Activated T-helper 1 cell treated with anti-CD3 and anti-CD28 coated beads, Interleukin-12 subunit alpha, Interleukin-12 subunit beta, Interleukin-2, Interleukin-4 antibody, amounts not matched to agents 30 ng/mL and 10 ng/mL and 1 ng/mL, durations not matched to agents 14 hours and 24 hours and 36 hours (primary cell): ENCODE measurements around the gene EXOC7. TPM values are rescaled to one million over a fixed set of nuclear protein-coding genes. Genes with fewer than 3 reads are reported as not detected.

Experiments
- DNase-seq: peaks from one replicate; pipeline ENCODE4 v3.0.0; 2021; ENCODE audit warnings: low spot score
- H3K27ac Mint-ChIP-seq: one replicate; pipeline ENCODE4 v1.8.0; 2021; ENCODE audit warnings: mild to moderate bottlenecking, mixed read lengths
- H3K27me3 Mint-ChIP-seq: one replicate; pipeline ENCODE4 v1.8.0; 2022; ENCODE audit warnings: mild to moderate bottlenecking, moderate library complexity, mixed read lengths; ENCODE audit not compliant: insufficient read depth
- H3K36me3 Mint-ChIP-seq: one replicate; pipeline ENCODE4 v1.8.0; 2021; ENCODE audit warnings: low read depth, mixed read lengths
- H3K4me1 Mint-ChIP-seq: one replicate; pipeline ENCODE4 v1.8.0; 2021; ENCODE audit warnings: low read depth, mixed read lengths
- H3K4me3 Mint-ChIP-seq: one replicate; pipeline ENCODE4 v1.8.0; 2021; ENCODE audit warnings: mild to moderate bottlenecking, moderate library complexity, mixed read lengths
- H3K9me3 Mint-ChIP-seq: one replicate; pipeline ENCODE4 v1.8.0; 2021; ENCODE audit warnings: mixed read lengths
- intact Hi-C: fragments of 100-400 bp; cut with micrococcal nuclease; formaldehyde crosslinking; loops from one replicate; pipeline ENCODE4 v1.15.1; 2024
- total RNA-seq: library from RNA; stranded (reverse); gene quantifications from 2 replicates; pipeline ENCODE4 v1.2.3, GENCODE V29; 2022

EXOC7 gene
- total RNA-seq, 1 donor from 2014 or later, result 108 TPM

DNA sequence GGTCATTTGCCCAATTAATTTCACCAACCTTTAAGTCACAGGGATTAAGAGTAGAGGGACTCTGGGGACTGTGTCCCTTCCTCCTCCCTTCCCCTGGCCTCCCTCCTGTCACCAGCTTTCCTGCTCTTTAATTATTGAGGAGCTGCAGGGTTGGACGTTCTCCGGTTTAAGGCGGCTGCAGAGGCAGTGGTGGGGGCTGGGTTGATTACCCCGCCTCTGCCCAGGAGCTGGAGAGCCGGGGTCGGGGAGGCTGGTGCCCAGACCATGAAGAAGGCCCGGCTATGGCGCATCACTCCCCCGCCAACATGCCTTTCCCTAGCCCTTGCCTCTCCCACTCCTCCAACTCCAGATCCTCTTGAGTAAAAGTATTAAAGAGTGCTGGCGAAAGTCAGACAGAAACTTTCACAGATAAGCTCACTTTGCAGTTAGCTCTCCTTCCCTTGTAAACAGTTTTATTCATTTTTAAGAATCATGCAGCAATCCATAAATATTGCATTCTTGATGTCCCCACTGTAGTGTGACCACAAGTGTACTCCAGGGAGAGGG lies 38.5 kb upstream of the EXOC7 start:
- peak overlapping the region; percentile 74 for H3K4me3 Mint-ChIP-seq
- H3K9me3 Mint-ChIP-seq, result no peaks in the 10 kb centered on the region
- peak overlapping the region; percentile 60 for H3K27ac Mint-ChIP-seq
- H3K36me3 Mint-ChIP-seq, result peaks cover 5% of the 10 kb centered on the region
- intact Hi-C loops, result no loop called here
- no peak for DNase-seq
- peaks cover 14% of the 10 kb centered on the region for H3K27me3 Mint-ChIP-seq
- peaks cover 59% of the 10 kb centered on the region for H3K4me1 Mint-ChIP-seq

DNA sequence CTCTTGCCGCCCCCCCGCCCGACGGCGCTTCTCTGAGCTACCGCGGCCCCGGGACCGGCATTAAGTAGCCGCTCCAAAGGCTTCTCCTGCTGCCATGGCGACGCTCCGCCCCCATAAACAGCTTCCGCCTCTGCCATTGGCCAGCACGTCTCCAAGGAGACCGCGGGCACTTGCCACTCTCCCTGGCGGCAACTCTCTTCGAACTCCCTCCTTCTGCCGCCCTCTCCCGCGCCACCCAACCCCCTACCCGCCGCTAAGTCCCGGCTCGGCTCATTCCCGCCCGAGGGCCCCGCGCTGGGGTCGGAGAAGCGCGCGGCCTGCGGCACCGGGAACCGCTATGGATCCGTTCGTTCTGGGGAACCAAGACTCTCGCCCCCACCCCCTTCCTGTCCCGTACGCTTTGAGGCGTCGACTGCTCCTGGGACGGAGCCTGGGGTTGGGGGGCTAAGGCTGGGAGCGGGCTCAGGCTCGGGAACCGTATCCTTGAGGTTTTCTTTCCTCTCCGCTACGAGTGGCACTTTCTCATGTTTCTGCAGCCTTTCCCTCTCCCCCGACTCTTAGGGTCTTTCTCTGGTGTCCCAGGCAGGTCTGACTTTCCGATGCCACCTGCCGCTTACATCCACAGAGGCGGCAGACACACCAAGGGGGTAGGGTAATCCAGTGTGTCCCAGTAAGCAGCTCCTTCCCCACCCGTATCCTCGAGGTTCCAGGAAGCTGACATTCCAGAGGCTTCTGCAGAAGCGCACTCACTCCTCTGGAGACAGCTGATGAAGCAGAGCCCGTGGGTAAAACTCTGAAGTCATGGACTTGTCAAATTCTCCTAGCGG lies 37.8 kb upstream of the EXOC7 start, which contains the start of gene FOXJ1:
Gene FOXJ1 (minus strand): TSS at position 34 of the 827 bp plus-strand sequence. CDS start 850 bp downstream, outside the sequence.
- H3K27me3 Mint-ChIP-seq, result peaks cover 14% of the 10 kb centered on the region
- H3K4me1 Mint-ChIP-seq, result peaks cover 53% of the 10 kb centered on the region
- peak; percentile 91 for DNase-seq
- H3K9me3 Mint-ChIP-seq, result no peaks in the 10 kb centered on the region
- peaks cover 5% of the 10 kb centered on the region for H3K36me3 Mint-ChIP-seq
- peak within 1 kb of the TSS; percentile 74 for H3K4me3 Mint-ChIP-seq
- peak within 1 kb of the TSS; percentile 65 for H3K27ac Mint-ChIP-seq
- intact Hi-C loops, result loop anchor here (1.0 kb wide), 5 partner anchors 38 to 162 kb away; partner anchors contain the start of genes ACOX1, EXOC7 and TEN1

DNA sequence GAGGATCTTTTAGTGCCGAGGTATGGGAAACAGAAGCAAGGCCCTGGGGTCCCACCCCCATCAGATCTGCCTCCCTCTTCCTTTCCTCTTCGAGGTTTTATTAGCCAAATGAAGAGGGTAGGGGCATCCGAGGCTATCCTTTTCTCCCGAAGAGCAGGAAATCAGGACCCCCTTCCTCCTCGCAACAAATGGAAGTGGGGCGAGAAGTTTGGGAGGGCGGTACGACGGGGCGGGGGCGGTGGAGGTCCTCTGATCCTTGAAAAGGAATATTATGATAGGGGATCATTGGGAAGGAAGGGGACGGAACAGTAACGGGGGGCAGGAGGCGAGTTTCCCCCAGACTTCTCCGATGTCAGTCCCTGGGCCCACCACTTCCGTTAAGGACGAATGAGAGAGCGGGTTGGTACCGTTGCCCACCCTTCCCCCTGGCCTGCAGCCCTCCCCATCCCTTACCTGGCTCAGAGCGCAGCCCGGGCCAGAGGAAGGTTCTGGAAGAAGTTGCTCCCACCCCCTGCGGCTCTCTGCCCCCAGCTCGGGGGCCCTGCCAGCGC lies 37.1 kb upstream of the EXOC7 start:
- Mint-ChIP-seq H3K27me3 (peaks cover 14% of the 10 kb centered on the region), H3K4me3 (no peak overlapping the region), H3K27ac (no peak overlapping the region), H3K36me3 (peaks cover 5% of the 10 kb centered on the region), H3K4me1 (peaks cover 46% of the 10 kb centered on the region), H3K9me3 (no peaks in the 10 kb centered on the region)
- DNase-seq, result no peak
- intact Hi-C loops, result loop anchor here (1.0 kb wide), 5 partner anchors 37 to 161 kb away; partner anchors contain the start of genes ACOX1, EXOC7 and TEN1

DNA sequence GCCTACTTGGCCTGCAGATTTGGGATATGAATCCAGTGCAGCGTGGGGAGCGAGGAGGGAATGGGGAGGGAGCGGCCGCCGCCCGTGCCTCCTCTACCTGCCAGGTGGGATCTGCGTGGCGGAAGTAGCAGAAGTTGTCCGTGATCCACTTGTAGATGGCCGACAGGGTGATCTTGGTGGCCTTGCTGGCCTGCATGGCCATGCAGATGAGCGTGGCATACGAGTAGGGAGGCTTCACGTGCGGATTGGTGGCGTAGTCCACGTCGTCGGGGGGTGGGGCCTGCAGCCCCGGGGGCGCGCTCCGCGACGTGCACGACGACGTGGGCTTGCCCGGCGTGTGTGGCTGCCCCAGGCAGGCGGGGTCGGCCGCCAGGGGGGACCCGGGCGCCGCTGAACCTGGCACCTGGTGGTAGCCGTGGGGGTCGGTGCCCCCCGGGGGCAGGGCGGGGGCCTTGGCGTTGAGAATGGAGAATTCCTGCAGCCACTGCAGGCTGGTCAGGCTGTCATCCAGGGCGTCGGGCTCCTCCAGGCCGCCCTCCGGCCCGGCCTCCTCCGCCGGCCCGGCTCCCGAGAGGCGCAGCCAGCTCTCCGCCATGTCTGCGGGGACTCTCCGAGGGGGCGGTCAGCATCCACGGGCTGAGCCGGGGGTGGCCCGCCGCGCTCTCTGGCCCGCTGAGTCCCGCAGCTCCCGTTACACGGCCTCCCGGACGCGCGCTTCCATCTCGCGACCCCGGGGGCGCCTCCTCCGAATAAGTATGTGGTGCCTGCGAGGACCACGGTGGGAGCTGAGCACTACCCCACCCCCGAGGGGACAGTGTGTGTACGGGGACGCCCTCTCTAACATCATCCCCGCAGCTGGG lies 36.4 kb upstream of the EXOC7 start:
- Mint-ChIP-seq H3K27ac (no peak overlapping the region), H3K9me3 (no peaks in the 10 kb centered on the region), H3K36me3 (peaks cover 5% of the 10 kb centered on the region), H3K27me3 (peaks cover 16% of the 10 kb centered on the region), H3K4me3 (no peak overlapping the region), H3K4me1 (peaks cover 43% of the 10 kb centered on the region)
- intact Hi-C loops, result no loop called here
- no peak for DNase-seq

- Mint-ChIP-seq H3K4me1 (peaks cover 39% of the 10 kb centered on the region), H3K27ac (no peak overlapping the region), H3K9me3 (no peaks in the 10 kb centered on the region), H3K36me3 (no peaks in the 10 kb centered on the region), H3K4me3 (no peak overlapping the region), H3K27me3 (peaks cover 16% of the 10 kb centered on the region)
- intact Hi-C loops, result no loop called here
- no peak for DNase-seq
Measured at GRCh38 chr17:76138896-76139752, 35.5 kb upstream of the EXOC7 start.

DNA sequence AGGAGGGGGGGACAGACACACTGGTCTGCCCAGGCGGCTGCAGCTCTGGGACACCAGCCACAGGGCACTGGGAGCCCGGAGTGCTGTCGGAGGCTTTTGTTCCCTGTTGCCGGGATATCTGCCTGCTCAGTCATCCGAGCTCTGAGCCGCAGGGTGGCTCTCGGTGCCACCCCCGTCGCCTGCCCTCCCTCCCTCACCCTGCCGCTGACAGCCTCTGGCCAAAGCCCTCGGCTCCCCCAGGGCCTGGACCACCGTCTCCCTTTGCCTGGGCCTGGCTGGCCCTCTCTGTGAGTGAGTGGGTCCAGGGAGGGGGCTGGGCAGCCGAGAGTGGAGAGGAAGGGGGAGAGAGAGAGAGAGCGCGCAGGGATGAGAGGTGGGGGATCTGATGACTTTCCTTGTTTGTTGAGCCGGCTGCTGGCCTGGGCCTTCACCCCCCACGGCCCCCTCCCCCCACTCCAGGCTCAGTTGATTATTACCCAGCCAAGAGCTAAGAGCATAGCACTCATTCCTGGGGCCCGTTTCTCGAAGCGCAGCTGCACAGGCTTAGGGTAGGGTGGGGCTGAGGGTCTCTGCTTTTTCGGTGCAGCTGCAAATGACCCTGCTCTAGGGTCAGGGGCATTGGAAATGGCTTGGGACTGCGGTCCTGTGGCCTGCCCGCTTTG lies 34.8 kb upstream of the EXOC7 start:
- Mint-ChIP-seq H3K36me3 (no peaks in the 10 kb centered on the region), H3K4me1 (peaks cover 37% of the 10 kb centered on the region), H3K4me3 (no peak overlapping the region), H3K27ac (no peak overlapping the region), H3K27me3 (peaks cover 16% of the 10 kb centered on the region), H3K9me3 (no peaks in the 10 kb centered on the region)
- DNase-seq, result no peak
- intact Hi-C loops, result no loop called here

DNA sequence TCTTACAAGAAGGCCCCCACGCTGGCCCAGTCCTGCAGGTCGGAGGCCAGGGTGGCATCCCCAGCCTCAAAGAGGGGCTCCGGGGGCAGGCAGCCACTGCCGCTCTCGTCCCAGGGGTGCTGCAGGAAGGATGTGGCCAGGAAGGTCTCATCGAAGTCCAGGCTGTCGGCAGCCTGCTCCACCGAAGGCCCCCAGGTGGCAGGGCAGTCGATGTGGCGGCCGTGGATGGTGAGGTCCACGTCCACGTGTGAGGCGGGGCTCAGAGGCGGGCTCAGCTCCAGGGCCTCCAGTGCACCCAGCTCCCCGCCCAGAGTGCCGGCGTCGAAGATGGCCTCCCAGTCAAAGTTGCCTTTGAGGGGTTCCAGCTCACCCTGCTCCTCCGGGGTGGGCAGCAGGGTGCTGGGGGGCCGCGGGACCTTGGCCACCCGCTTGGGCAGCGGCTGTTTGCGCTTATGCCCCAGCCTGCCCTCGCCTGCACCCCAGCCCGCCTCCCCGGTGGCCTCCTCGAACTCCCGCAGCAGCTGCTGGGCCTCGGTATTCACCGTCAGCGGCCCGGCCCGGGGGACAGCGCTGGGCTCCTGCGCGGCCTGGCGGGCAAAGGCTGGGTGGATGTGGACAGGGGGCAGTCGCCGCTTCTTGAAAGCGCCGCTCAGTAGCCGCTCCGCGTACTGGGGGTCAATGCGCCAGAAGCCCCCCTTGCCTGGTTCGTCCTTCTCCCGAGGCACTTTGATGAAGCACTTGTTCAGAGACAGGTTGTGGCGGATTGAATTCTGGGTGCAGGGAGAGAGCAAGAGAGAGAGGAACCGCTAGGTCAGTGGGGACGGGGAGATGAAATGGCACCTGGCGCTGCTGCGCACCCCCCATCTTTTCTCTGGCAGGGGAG lies 34.0 kb upstream of the EXOC7 start:
- peaks cover 31% of the 10 kb centered on the region for H3K4me1 Mint-ChIP-seq
- H3K27ac Mint-ChIP-seq, result no peak overlapping the region
- no peaks in the 10 kb centered on the region for H3K9me3 Mint-ChIP-seq
- H3K36me3 Mint-ChIP-seq, result no peaks in the 10 kb centered on the region
- intact Hi-C loops, result no loop called here
- peaks cover 16% of the 10 kb centered on the region for H3K27me3 Mint-ChIP-seq
- no peak for DNase-seq
- H3K4me3 Mint-ChIP-seq, result no peak overlapping the region

- H3K9me3 Mint-ChIP-seq, result no peaks in the 10 kb centered on the region
- H3K36me3 Mint-ChIP-seq, result no peaks in the 10 kb centered on the region
- H3K4me3 Mint-ChIP-seq, result no peak overlapping the region
- peaks cover 26% of the 10 kb centered on the region for H3K4me1 Mint-ChIP-seq
- H3K27ac Mint-ChIP-seq, result no peak overlapping the region
- peaks cover 16% of the 10 kb centered on the region for H3K27me3 Mint-ChIP-seq
- intact Hi-C loops, result no loop called here
- no peak for DNase-seq
Measured at GRCh38 chr17:76137001-76137350, 33.4 kb upstream of the EXOC7 start.

DNA sequence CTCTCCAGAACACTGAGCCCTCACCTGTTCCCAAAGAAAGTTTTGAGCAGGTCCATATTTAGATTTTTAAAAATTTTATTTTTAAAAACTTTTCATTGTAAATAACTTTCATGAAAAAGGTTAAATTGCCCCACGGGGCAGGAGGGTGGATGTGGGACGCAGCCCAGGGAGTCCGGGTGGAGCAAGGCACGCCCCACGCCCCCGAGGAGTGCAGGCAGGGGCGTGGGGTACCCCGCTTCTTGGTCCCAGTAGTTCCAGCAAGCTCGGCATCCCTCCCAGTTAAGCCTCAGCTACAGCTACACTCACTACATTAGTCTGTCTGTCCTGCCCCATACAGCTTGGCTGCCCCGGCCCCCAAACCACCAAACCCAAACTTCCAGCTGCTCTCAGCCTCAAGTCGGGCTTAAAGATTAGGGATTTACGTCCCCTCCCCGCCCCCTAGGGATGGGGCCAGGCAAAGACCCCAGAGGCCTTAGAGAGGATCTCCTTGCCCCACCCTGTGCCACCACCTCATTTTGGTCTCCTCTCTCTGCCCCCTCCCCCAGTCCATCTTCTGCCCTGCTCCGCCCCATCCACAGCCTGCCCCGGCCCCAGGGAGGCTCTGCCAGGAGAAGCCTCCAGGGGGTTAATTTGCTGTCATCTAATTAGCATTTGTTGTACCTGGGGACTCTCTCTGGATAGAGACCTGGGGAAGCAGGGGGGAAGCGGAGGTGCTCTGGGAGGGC lies 32.9 kb upstream of the EXOC7 start:
- peaks cover 21% of the 10 kb centered on the region for H3K4me1 Mint-ChIP-seq
- H3K36me3 Mint-ChIP-seq, result no peaks in the 10 kb centered on the region
- intact Hi-C loops, result no loop called here
- peaks cover 16% of the 10 kb centered on the region for H3K27me3 Mint-ChIP-seq
- H3K27ac Mint-ChIP-seq, result no peak overlapping the region
- no peaks in the 10 kb centered on the region for H3K9me3 Mint-ChIP-seq
- DNase-seq, result no peak
- no peak overlapping the region for H3K4me3 Mint-ChIP-seq

GRCh38 chr17:76135810-76136188 lies 32.2 kb upstream of the EXOC7 start:
- no peak overlapping the region for H3K27ac Mint-ChIP-seq
- no peaks in the 10 kb centered on the region for H3K9me3 Mint-ChIP-seq
- H3K27me3 Mint-ChIP-seq, result peaks cover 18% of the 10 kb centered on the region
- intact Hi-C loops, result no loop called here
- no peak overlapping the region for H3K4me3 Mint-ChIP-seq
- no peak for DNase-seq
- peaks cover 17% of the 10 kb centered on the region for H3K4me1 Mint-ChIP-seq
- no peaks in the 10 kb centered on the region for H3K36me3 Mint-ChIP-seq
